GM21576 (cell line): ENCODE results near the gene AKAP7.

ENCODE experiments used
- ATAC-seq: cut with Tn5 transposase; IDR thresholded peaks from one replicate; pipeline ENCODE4 v1.9.1; 2021; ENCODE audit warnings: mild to moderate bottlenecking, moderate library complexity; ENCODE audit not compliant: unreplicated experiment

Gene AKAP7

GRCh38 chr6:131132360-131132759 is 2.9 kb upstream of the AKAP7 start:
- ATAC-seq, result no peak

- ATAC-seq, result no peak
Measured at GRCh38 chr6:131134220-131134979, 867 bp upstream of the AKAP7 start.

- no peak for ATAC-seq
Measured at GRCh38 chr6:131134980-131135243, 355 bp upstream of the AKAP7 start.

GRCh38 chr6:131136021-131136786 is 937 bp downstream of the AKAP7 start:
- no peak for ATAC-seq

- ATAC-seq, result no peak
Measured at GRCh38 chr6:131139599-131139998, 4.3 kb downstream of the AKAP7 start.

- no peak for ATAC-seq
Measured at GRCh38 chr6:131143319-131143718, 8.1 kb downstream of the AKAP7 start.

- ATAC-seq, result no peak
Measured at GRCh38 chr6:131146865-131147264, 11.6 kb downstream of the AKAP7 start.

GRCh38 chr6:131156411-131156810 is 21.1 kb downstream of the AKAP7 start:
- no peak for ATAC-seq

GRCh38 chr6:131159578-131159977 is 24.3 kb downstream of the AKAP7 start:
- no peak for ATAC-seq

GRCh38 chr6:131160254-131160758 is 25.0 kb downstream of the AKAP7 start:
- no peak for ATAC-seq

- ATAC-seq, result no peak
Measured at GRCh38 chr6:131161987-131162386, 26.7 kb downstream of the AKAP7 start.

- ATAC-seq, result no peak
Measured at GRCh38 chr6:131163886-131164285, 28.6 kb downstream of the AKAP7 start.

GRCh38 chr6:131164506-131164905 is 29.2 kb downstream of the AKAP7 start:
- no peak for ATAC-seq

GRCh38 chr6:131167773-131168172 is 32.5 kb downstream of the AKAP7 start:
- no peak for ATAC-seq

- no peak for ATAC-seq
Measured at GRCh38 chr6:131169613-131170012, 34.3 kb downstream of the AKAP7 start.

GRCh38 chr6:131172222-131172621 is 37.0 kb downstream of the AKAP7 start:
- ATAC-seq, result no peak

- ATAC-seq, result no peak
Measured at GRCh38 chr6:131173680-131174079, 38.4 kb downstream of the AKAP7 start.

- no peak for ATAC-seq
Measured at GRCh38 chr6:131175564-131175963, 40.3 kb downstream of the AKAP7 start.

GRCh38 chr6:131177996-131178395 is 42.7 kb downstream of the AKAP7 start:
- ATAC-seq, result no peak

- peak; percentile 70 for ATAC-seq
Measured at GRCh38 chr6:131182991-131183425, 47.7 kb downstream of the AKAP7 start.

- ATAC-seq, result no peak
Measured at GRCh38 chr6:131183427-131184095, 48.3 kb downstream of the AKAP7 start.

GRCh38 chr6:131191590-131191989 is 56.3 kb downstream of the AKAP7 start:
- ATAC-seq, result no peak
